Gastrocnemius medialis (tissue), 4 donors: ENCODE measurements around the gene JCHAIN. TPM values are rescaled to one million over a fixed set of nuclear protein-coding genes. Genes with fewer than 3 reads are reported as not detected.

ENCODE experiments used
- ATAC-seq, 2 donors: fragments of 150-250 bp; one replicate each; pipeline ENCODE4 v1.9.1; 2016
- DNase-seq, 2 donors: peaks; one replicate each; pipeline ENCODE4 v3.0.0-alpha.2; 2019
- H3K27ac ChIP-seq, 4 donors: fragments of 200-600 bp; sonication (generic); 1 replicate in 1 of 4; 2 replicates in 3 of 4; pipeline ENCODE4 v1.5.1; 2016 to 2018; ENCODE audit warnings: mild to moderate bottlenecking in 2 of 4, moderate library complexity in 1 of 4
- H3K27me3 ChIP-seq, 3 donors: fragments of 200-600 bp; sonication (generic) in 2 of 3; 1 replicate in 1 of 3; 2 replicates in 2 of 3; pipeline versions ENCODE4 v1.5.1 to v1.6.0; 2016 to 2019; ENCODE audit warnings: mild to moderate bottlenecking in 1 of 3, moderate library complexity in 1 of 3
- H3K36me3 ChIP-seq, 2 donors: fragments of 200-600 bp; sonication (generic) in 1 of 2; one replicate each; pipeline ENCODE4 v1.5.1; 2017 to 2018
- H3K4me1 ChIP-seq, 2 donors: fragments of 200-600 bp; sonication (generic) in 1 of 2; one replicate each; pipeline ENCODE4 v1.5.1; 2016 to 2017; ENCODE audit warnings: mild to moderate bottlenecking in 2 of 2
- H3K4me3 ChIP-seq, 4 donors: fragments of 200-600 bp; sonication (generic) in 3 of 4; 1 replicate in 1 of 4; 2 replicates in 3 of 4; pipeline ENCODE4 v1.5.1; 2016 to 2019; ENCODE audit warnings: mild to moderate bottlenecking in 2 of 4
- H3K9me3 ChIP-seq, 3 donors: fragments of 200-600 bp; sonication (generic) in 2 of 3; 1 replicate in 1 of 3; 2 replicates in 2 of 3; pipeline ENCODE4 v1.5.1; 2016 to 2019
- POLR2A ChIP-seq, 2 donors: fragments of 450-650 bp; IDR thresholded peaks; one replicate each; pipeline ENCODE4 v1.6.1; 2017; ENCODE audit warnings: antibody characterized with exemption in 2 of 2, mild to moderate bottlenecking in 2 of 2, moderate library complexity in 2 of 2
- in situ Hi-C, 4 donors: fragments of 200-750 bp; cut with MboI; loops; one replicate each; pipeline versions ENCODE4 v1.15.0 to v1.8.0; 2017; ENCODE audit warnings: low sequenced_read_pairs in 4 of 4
- intact Hi-C: fragments of 100-400 bp; cut with DNase I; formaldehyde crosslinking; loops from one replicate; pipeline ENCODE4 v1.15.1; 2023; ENCODE audit warnings: low total_unique reads
- total RNA-seq, 4 donors: library from RNA; depleted of rRNA; stranded (reverse); fragments of >200 nt; gene quantifications; one replicate each; pipeline versions ENCODE4 v1.1.0 to v1.2.3, GENCODE V29; 2016
- TF ChIP-seq, protein P1 (sequence below), 5 experiments: fragments of 450-650 bp in 3 of 5; fragments of 200-600 bp in 2 of 5; sonication (generic) in 2 of 5; IDR thresholded peaks in 4 of 5; conservative IDR thresholded peaks in 1 of 5; 1 replicate in 4 of 5; 2 replicates in 1 of 5; pipeline ENCODE4 v1.5.1; 2016 to 2019; ENCODE audit warnings: antibody characterized with exemption in 5 of 5, mild to moderate bottlenecking in 3 of 5, moderate library complexity in 3 of 5

Gene JCHAIN
- total RNA-seq, result 1 to 10 TPM in 1 of 4 donors, under 1 TPM in 2, not detected in 1; 0.55 to 3.9 (median 0.60) TPM

DNA sequence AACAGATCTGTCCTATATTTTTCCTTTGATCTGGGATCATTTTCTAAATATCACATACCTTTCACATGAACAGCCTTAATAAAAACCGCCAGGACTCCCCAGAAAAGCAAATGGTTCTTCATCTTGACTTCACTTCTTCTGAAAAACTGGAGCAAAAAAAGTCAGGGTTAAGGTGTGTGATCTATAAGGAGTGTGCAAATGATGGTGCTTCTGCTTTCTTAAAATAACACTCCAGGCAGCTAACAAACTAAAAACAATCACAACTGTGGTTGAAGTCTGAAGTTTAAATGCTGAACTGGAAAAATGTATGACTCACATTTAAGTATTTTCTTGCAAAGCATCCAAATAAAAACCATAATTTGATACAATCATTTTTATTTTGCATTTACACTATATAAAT lies at the start of gene JCHAIN:
JCHAIN (minus strand) TSS at position 140 of the 400 bp plus-strand sequence; CDS start at position 122, 18 bp downstream.
- in situ Hi-C loops, result loop anchor here in 3 of 4 donors (25.0 kb wide), 2 partner anchors 321 to 346 kb away; partner anchors contain the start of gene DCK (in 1 of the 3)

GRCh38 chr4:70715097-70715496 lies 48.8 kb upstream of the JCHAIN start:
- in situ Hi-C loops (no loop called here), intact Hi-C loops (no loop called here)
- Histone ChIP-seq H3K4me3 (no peak overlapping the region), H3K27ac (no peak overlapping the region), H3K9me3 (no peaks in the 10 kb centered on the region), H3K27me3 (no peaks in the 10 kb centered on the region), H3K4me1 (peaks cover 24 to 27% of the 10 kb centered on the region in 2 donors), H3K36me3 (no peaks in the 10 kb centered on the region)
- DNase-seq (no peak), ATAC-seq (no peak)
- no peak for TF ChIP-seq POLR2A (IDR thresholded peaks at IDR 0.05)
- TF ChIP-seq, protein P1, sequence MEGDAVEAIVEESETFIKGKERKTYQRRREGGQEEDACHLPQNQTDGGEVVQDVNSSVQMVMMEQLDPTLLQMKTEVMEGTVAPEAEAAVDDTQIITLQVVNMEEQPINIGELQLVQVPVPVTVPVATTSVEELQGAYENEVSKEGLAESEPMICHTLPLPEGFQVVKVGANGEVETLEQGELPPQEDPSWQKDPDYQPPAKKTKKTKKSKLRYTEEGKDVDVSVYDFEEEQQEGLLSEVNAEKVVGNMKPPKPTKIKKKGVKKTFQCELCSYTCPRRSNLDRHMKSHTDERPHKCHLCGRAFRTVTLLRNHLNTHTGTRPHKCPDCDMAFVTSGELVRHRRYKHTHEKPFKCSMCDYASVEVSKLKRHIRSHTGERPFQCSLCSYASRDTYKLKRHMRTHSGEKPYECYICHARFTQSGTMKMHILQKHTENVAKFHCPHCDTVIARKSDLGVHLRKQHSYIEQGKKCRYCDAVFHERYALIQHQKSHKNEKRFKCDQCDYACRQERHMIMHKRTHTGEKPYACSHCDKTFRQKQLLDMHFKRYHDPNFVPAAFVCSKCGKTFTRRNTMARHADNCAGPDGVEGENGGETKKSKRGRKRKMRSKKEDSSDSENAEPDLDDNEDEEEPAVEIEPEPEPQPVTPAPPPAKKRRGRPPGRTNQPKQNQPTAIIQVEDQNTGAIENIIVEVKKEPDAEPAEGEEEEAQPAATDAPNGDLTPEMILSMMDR (IDR thresholded peaks at IDR 0.05 in 4 of 5, conservative IDR thresholded peaks at IDR 0.05 in 1 of 5), result no peak

More for the DNA sequence above, at the start of gene JCHAIN:
- no peak for DNase-seq
- no peaks in the 10 kb centered on the region for H3K4me1 ChIP-seq
- intact Hi-C loops, result no loop called here
- H3K27me3 ChIP-seq, result no peaks in the 10 kb centered on the region
- H3K27ac ChIP-seq, result no peak within 1 kb of the TSS
- no peak for ATAC-seq
- TF ChIP-seq POLR2A (IDR thresholded peaks at IDR 0.05), result no peak
- TF ChIP-seq, protein P1 (IDR thresholded peaks at IDR 0.05 in 4 of 5, conservative IDR thresholded peaks at IDR 0.05 in 1 of 5), result no peak
- H3K36me3 ChIP-seq, result no peaks in the 10 kb centered on the region
- no peaks in the 10 kb centered on the region for H3K9me3 ChIP-seq
- no peak within 1 kb of the TSS for H3K4me3 ChIP-seq

DNA sequence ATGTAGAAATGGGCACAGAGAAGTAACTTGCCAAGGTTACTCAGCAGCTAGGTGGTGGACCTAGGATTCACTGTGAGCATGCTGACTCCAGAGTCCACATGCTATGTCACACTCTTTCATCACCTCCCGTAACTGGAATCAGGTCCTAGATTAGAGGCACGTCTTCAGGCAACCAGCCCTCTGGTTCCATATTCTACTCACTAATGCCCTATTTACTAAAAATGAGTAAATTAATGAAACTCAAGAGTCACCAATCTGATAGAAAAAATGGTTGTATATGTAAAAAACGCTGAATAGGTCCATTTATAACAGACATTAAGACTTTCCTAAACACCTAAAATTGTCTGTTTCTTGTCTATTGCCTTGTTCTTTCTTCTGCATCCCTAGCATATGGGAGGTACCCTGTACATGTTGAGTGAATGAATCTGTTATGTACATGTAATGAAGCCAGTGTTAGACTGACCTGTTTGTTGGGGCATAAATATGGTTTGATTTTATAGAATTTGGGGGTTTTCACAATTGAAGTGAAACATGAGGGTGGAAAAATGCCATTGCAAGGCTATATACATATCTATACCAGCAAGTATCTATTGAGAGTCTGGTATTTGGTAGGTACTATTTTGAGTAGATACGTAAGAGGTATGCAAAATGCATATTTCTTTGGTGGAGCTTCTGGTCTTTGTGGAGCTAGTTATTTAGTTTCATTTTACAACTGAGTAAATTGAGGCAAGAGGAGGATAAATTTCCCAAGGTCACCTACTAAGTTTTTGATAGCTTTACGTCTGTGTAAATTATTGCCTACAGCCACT lies 48.0 kb upstream of the JCHAIN start:
- in situ Hi-C loops, result no loop called here
- ATAC-seq (peak; percentile 89 to 98), DNase-seq (peak in 1 of 2 donors; percentile 62)
- intact Hi-C loops, result no loop called here
- Histone ChIP-seq H3K36me3 (no peaks in the 10 kb centered on the region), H3K27ac (peak overlapping the region in 2 of 4 donors; percentile 9 to 38), H3K4me3 (no peak overlapping the region), H3K27me3 (no peaks in the 10 kb centered on the region), H3K4me1 (peaks cover 24 to 27% of the 10 kb centered on the region in 2 donors), H3K9me3 (no peaks in the 10 kb centered on the region)
- TF ChIP-seq, protein P1 (IDR thresholded peaks at IDR 0.05 in 4 of 5, conservative IDR thresholded peaks at IDR 0.05 in 1 of 5), result no peak
- no peak for TF ChIP-seq POLR2A (IDR thresholded peaks at IDR 0.05)

- Histone ChIP-seq H3K4me3 (no peak overlapping the region), H3K27ac (peak overlapping the region in 2 of 4 donors; percentile 9 to 38), H3K4me1 (peaks cover 24 to 27% of the 10 kb centered on the region in 2 donors), H3K9me3 (no peaks in the 10 kb centered on the region), H3K36me3 (no peaks in the 10 kb centered on the region), H3K27me3 (no peaks in the 10 kb centered on the region)
- TF ChIP-seq, protein P1 (IDR thresholded peaks at IDR 0.05 in 4 of 5, conservative IDR thresholded peaks at IDR 0.05 in 1 of 5), result no peak
- no peak for TF ChIP-seq POLR2A (IDR thresholded peaks at IDR 0.05)
- in situ Hi-C loops, result no loop called here
- DNase-seq (no peak), ATAC-seq (no peak)
- intact Hi-C loops, result no loop called here
Measured at GRCh38 chr4:70713453-70714078, 47.3 kb upstream of the JCHAIN start.
